ENCODE measurements around the gene EXOC3.

The EXOC3 gene

DNA sequence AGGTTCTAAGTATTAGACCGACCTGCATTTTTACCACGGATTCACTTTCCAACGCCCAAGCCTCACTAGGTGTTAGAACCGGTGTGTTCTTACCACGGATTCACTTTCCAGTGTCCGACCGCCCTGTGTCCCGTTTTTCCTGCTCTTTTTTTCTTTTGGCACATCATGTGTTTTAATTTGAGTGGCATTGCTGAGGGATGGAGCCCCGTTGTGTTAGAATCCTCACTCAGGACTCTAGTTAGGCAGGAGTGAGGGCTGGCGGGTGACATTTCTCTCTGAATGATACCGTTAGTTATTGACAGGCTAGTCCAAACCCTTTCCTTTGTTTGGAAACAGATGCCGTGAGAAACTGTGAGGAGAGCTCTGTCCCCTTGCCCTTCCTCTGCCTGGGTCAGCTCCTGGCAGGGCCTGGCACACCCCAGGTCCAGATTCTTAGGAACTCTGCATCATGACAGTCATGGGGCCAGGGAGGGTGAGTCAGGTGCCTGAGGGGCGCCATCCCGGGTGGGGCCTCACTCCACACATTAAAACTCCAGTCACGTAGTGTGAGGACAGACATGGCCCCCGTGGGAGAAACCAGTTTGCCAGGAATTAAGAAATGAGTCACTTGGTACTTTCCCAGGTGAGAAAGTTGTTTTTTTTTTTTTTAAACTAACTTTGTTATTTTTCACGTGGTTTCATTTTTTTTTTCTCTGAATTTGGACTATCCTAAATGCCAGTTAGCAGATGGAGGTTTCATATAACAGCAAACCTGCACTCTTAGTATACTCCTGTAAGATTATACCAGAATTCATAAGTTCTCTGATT is 15.8 kb downstream of the EXOC3 start:
- peaks cover 43% of the 10 kb centered on the region for H3K36me3 ChIP-seq (replicated peaks)
- in situ Hi-C loops (cut with HindIII; ENCODE audit: low pct_ligation_motif_present, low sequenced_read_pairs): no loop called here
- DNase-seq: no peak
- no peak overlapping the region for H3K27ac ChIP-seq
- no peak overlapping the region for H3K4me3 ChIP-seq (ENCODE audit: low read depth, low read length)
- H3K27me3 ChIP-seq (replicated peaks): no peaks in the 10 kb centered on the region
- TF ChIP-seq, protein P1, sequence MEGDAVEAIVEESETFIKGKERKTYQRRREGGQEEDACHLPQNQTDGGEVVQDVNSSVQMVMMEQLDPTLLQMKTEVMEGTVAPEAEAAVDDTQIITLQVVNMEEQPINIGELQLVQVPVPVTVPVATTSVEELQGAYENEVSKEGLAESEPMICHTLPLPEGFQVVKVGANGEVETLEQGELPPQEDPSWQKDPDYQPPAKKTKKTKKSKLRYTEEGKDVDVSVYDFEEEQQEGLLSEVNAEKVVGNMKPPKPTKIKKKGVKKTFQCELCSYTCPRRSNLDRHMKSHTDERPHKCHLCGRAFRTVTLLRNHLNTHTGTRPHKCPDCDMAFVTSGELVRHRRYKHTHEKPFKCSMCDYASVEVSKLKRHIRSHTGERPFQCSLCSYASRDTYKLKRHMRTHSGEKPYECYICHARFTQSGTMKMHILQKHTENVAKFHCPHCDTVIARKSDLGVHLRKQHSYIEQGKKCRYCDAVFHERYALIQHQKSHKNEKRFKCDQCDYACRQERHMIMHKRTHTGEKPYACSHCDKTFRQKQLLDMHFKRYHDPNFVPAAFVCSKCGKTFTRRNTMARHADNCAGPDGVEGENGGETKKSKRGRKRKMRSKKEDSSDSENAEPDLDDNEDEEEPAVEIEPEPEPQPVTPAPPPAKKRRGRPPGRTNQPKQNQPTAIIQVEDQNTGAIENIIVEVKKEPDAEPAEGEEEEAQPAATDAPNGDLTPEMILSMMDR (IDR thresholded peaks at IDR 0.05; ENCODE audit: low read depth, low read length, missing control alignments): no peak

DNA sequence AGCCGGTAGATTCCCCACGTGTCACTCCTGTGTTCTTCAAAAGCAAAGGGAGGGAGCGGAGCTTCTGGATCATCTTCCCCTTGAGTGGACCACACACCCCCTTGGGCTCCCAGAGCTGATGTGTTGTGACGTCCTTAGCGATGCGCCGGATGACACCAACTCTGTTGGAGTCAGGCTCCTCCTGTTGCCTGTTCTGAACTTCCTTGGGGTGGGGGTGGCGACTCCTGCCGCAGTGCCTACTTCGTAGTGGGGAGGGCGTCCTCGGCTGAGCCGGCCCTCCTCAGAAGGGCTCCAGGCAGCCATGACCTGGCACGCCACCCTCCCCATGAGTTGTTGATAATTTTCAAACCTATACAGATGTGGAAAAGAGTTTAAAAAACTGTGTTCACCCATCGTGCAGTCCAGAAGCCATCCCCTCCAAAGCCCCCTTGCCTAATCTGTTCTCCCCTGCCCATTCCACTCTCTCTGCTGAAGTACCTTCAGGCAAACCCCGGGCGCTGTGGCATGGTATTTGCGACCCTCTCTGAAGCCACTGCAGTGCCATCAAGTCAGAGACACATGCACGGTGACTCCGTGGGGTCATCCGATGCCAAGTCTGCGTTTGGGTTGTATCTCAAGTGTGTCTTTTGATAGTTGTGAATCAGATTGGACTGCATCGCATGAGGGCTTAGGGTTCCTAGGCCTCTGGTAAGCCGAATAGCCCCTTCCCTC is 16.7 kb downstream of the EXOC3 start:
- DNase-seq: no peak
- TF ChIP-seq, protein P1 (IDR thresholded peaks at IDR 0.05; ENCODE audit: low read depth, low read length, missing control alignments): no peak
- in situ Hi-C loops (cut with HindIII; ENCODE audit: low pct_ligation_motif_present, low sequenced_read_pairs): no loop called here
- no peaks in the 10 kb centered on the region for H3K27me3 ChIP-seq (replicated peaks)
- peaks cover 40% of the 10 kb centered on the region for H3K36me3 ChIP-seq (replicated peaks)
- no peak overlapping the region for H3K27ac ChIP-seq
- no peak overlapping the region for H3K4me3 ChIP-seq (ENCODE audit: low read depth, low read length)

DNA sequence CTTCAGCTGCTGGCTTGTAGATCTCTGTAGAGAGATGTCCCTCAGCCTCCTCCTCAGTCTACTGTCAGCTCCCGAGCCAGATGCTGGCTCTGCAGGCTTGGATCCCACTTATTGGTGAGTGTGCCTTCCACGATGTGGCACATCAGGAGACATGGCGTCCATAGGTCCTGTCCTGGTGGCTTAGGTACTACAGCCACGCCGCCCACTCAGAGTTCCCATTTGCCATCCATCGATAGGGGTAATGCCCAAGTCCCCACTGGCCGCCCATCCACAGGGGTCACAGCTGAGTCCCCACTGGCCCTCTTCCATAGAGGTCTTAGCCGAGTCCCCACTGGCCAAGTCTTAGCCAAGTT is 17.3 kb downstream of the EXOC3 start:
- H3K4me3 ChIP-seq (ENCODE audit: low read depth, low read length): no peak overlapping the region
- in situ Hi-C loops (cut with HindIII; ENCODE audit: low pct_ligation_motif_present, low sequenced_read_pairs): no loop called here
- no peak overlapping the region for H3K27ac ChIP-seq
- no peaks in the 10 kb centered on the region for H3K27me3 ChIP-seq (replicated peaks)
- peaks cover 43% of the 10 kb centered on the region for H3K36me3 ChIP-seq (replicated peaks)
- DNase-seq: no peak
- TF ChIP-seq, protein P1 (IDR thresholded peaks at IDR 0.05; ENCODE audit: low read depth, low read length, missing control alignments): no peak

DNA sequence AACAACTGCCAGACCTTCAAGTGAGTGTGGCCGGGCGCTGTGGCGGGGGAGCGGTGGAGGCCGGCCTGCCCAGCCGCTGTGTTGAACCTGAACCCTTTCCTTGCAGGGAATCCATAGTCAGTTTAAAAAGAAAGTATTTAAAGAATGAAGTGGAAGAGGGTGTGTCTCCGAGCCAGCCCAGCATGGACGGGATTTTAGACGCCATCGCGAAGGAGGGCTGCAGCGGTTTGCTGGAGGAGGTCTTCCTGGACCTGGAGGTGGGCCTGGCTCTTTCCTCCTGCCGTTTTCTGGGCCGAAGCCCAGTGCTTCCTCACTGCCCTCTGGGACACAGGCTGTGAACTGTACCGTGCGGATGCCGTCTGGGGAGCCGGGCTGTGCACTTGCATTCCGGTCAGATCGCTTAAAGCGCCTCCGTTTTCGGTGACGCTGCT is 19.1 kb downstream of the EXOC3 start:
- in situ Hi-C loops (cut with HindIII; ENCODE audit: low pct_ligation_motif_present, low sequenced_read_pairs): no loop called here
- DNase-seq: no peak
- no peak overlapping the region for H3K27ac ChIP-seq
- H3K4me3 ChIP-seq (ENCODE audit: low read depth, low read length): no peak overlapping the region
- peaks cover 40% of the 10 kb centered on the region for H3K36me3 ChIP-seq (replicated peaks)
- no peaks in the 10 kb centered on the region for H3K27me3 ChIP-seq (replicated peaks)
- TF ChIP-seq, protein P1 (IDR thresholded peaks at IDR 0.05; ENCODE audit: low read depth, low read length, missing control alignments): no peak

DNA sequence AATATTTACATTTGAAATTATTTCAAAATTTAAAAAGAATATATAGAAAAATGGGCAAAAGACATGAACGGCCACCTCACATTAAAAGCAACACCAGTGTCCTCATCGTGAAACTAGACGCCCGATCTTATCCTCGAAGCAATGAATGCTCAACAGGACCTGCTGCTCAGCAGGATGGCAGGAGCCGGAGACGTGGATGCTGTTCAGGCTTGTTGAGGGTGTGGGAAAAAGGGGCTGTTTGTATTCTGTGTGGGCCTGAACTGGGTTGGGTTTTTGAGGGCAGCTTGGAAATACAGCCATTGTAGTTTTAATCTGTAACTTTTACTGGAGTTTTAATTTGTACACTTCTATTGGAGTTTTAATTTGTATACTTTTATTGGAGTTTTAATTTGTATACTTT is 20.3 kb downstream of the EXOC3 start:
- no peak for DNase-seq
- Histone ChIP-seq H3K36me3 (replicated peaks) (peaks cover 30% of the 10 kb centered on the region), H3K27ac (no peak overlapping the region), H3K4me3 (ENCODE audit: low read depth, low read length) (no peak overlapping the region), H3K27me3 (replicated peaks) (no peaks in the 10 kb centered on the region)
- in situ Hi-C loops (cut with HindIII; ENCODE audit: low pct_ligation_motif_present, low sequenced_read_pairs): no loop called here
- TF ChIP-seq, protein P1 (IDR thresholded peaks at IDR 0.05; ENCODE audit: low read depth, low read length, missing control alignments): no peak
